ENCODE results near the gene TLE7.

The TLE7 gene

GRCh38 chr16:71443714-71444113 lies 1.9 kb upstream of the TLE7 start:
- no peak for DNase-seq

- no peak for DNase-seq
Measured at GRCh38 chr16:71441348-71442050, 355 bp downstream of the TLE7 start.

DNA sequence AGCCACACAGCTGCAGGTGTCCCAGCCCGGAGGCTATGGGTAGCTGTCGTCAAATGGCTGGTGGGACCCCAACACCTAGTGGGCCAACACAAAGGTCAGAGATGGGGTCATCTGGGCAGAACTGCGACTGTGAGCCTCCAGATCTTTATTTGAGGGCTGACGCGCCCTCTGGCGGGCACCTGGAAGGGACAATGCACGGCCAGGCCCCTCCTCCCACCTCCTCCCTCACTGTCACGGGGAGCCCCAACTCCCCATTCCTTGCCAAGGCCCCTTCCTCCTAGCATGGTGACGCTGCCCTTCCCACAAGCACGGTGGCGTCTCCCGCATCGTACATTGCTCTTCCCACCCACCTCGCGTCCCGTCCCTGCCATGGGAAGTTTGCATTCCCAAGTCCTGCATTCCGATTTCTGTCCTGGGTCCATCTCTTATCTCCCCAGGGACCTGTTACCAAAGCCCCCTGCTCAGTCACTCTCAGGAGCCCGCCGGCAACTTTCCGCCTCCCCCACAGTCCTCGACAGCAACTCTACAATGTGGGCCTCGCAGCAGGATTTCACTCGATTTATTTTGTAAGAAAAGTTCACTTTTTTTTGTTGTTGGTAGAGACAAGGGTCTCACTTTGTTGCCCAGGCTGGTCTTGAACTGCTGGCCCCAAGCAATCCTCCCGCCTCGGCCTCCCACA lies 1.0 kb downstream of the TLE7 start:
- no peak for DNase-seq

DNA sequence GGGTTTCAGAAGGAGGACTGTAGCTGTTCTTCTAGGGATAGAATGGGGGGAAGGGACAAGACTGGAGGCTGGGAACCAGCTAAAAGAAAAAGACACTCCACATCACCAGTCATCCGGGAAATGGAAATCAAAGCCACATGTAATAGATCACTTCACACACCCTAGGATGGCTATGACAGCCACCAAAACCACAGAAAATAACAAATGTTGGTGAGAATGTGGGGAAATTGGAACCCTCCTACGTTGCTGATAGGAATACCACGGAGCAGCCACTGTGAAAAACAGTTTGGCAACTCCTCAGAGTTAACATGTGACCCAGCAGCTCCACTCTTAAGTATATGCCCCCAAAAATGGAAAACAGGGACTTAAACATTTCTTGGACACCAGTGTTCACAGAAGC lies 2.3 kb downstream of the TLE7 start:
- no peak for DNase-seq

DNA sequence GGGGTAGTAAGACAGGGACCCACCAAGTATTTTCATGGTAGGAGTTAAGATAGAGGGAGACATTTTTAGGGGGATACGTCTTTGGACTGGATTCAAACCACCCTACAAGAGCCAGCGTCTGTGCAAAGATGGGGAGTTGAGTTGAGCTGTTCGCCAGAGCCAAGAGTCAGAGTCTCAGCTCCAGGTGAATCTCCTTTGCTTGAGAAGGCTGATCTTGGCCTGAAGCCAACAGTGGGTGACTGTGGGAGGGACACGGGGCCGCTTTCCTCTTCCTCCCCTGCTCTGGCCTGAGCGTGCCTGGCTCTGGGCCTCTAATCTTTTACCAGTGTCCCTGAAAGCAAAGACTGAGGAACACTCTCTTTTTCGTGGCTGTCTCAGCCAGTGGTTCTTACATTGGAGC lies 5.4 kb downstream of the TLE7 start:
- DNase-seq, result no peak

- DNase-seq, result no peak
Measured at GRCh38 chr16:71432906-71433305, 8.9 kb downstream of the TLE7 start.

GRCh38 chr16:71431991-71432390 lies 9.9 kb downstream of the TLE7 start:
- DNase-seq, result no peak

DNA sequence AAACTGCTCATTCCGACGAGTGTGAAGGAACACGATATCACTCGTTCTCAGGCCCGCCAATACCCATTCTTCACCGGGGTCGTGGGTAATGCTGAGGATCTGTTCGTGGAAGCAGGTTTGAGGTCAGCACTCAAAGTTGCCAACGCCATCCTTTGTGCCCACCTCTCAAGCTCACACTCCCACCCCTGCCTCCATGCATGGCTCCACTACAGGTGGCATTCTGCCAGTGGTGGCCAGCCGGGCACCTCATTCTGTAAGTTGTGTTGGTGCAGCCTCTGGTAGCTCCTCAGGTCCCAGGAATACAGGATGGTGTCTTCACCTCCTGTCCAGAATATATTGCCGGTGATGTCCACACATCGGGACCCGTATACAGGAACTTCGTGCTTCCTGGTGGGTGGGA lies 10.7 kb downstream of the TLE7 start:
- no peak for DNase-seq

- DNase-seq, result no peak
Measured at GRCh38 chr16:71430744-71431143, 11.1 kb downstream of the TLE7 start.

DNA sequence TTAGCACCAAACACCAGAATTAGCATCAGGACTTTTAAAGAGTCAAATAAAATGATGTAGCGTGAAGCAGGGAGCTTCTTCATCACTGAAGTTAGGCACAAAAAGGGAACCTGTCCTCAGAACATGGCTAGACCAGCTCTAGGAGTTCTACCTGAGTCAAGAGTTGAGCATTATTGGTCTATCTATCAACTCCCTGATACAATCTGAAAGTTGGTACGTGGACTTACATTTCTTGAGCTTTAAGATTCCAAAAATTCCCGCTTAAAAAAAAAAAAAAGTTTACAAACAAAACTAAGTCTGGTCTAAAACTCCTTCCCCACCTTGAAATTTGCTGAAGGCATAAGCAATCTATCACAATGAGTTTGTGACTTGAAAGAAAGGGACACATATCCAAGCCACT lies 12.3 kb downstream of the TLE7 start:
- DNase-seq, result no peak

- DNase-seq, result no peak
Measured at GRCh38 chr16:71428883-71429282, 13.0 kb downstream of the TLE7 start.

DNA sequence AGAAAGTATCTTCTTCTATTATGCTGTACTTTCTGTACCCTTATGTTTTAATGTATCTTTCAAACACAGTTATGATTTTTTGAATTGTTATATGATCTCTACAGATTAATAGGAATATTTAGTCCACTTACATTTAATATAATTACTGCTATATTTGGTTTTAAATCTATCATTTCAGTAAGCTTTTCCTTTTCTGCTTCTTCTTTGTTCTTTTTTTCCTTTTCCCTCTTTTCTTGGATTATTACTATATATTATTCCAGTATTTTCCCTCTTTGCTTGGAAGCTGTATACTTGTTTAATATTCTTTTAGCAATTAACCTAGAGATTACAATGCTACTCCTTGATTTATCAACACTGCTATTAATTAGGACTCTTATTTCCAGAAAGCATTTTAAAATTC lies 13.5 kb downstream of the TLE7 start:
- no peak for DNase-seq

GRCh38 chr16:71426880-71427615 lies 14.8 kb downstream of the TLE7 start:
- no peak for DNase-seq

- DNase-seq, result no peak
Measured at GRCh38 chr16:71426069-71426879, 15.6 kb downstream of the TLE7 start.

DNA sequence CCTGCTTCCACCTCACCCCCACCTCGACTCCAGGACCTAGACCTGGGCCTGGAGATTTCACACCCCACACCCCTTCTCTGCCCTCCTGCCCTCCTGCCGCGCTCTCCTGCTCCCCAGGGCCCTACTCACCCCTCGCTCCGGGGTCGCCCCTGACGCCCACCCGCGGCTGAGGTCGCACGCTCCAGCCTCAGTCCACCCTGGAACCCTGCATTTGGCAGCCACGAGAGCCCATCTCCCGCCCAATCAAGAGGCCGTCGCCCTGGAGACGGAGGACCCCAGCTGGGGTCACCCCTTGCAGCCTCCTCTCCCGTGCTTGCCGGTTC lies 16.1 kb downstream of the TLE7 start:
- no peak for DNase-seq

- DNase-seq, result no peak
Measured at GRCh38 chr16:71424626-71425025, 17.2 kb downstream of the TLE7 start.

DNA sequence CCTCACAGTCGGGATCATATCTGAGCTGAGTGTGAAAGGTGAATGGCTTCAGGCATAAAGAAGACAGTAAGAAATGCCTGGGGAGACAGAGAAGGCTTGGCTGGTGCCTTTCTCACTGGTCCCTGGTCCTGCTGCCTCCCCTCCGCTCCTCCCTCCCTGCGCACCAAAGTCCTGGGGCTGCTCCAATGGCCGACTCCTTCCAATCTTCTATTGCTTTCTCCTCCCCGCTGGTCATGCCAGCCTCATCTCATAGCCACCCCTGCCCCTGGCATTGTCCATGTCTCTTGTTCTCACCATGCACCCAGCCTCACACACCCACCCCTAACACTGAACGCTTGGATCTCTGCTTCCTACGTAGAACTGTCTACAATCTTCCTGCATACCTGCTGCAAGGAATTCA lies 18.0 kb downstream of the TLE7 start:
- no peak for DNase-seq

DNA sequence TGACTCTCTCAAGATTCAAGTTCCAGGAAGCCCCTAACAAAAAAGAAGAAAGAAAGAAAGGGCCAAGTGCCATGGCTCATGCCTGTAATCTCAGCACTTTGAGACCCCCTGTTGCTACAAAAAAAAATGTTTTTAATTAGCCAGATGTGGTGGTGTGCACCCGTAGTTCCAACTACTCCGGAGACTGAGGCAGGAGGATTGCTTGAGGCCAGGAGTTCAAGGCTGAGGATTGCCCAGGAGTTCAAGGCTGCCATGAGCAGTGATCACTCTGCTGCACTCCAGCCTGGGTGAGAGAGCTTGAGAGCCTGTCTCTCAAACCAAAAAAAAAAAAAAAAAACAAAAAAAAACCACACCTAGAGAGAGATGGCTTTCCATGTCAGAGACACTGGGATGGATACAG lies 18.8 kb downstream of the TLE7 start:
- no peak for DNase-seq

DNA sequence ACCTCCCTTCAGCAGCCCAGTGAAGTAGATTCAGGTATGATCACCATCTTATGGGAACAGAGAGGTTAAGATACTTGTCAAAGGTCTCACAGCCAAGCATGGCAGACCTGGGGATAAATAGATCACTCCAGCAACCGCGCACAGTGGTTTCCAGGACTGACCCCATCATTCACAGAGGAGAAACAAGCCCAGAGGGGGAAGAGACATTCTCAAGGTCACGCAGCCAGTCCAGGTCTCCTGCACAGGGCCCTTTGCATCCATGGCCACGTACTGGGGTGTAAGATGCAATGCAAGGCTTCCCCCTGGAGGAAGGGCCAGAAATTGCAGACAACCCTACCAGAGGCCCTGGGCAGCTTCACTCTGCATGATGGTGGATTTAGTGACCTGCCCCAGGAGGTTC lies 19.9 kb downstream of the TLE7 start:
- DNase-seq, result no peak

DNA sequence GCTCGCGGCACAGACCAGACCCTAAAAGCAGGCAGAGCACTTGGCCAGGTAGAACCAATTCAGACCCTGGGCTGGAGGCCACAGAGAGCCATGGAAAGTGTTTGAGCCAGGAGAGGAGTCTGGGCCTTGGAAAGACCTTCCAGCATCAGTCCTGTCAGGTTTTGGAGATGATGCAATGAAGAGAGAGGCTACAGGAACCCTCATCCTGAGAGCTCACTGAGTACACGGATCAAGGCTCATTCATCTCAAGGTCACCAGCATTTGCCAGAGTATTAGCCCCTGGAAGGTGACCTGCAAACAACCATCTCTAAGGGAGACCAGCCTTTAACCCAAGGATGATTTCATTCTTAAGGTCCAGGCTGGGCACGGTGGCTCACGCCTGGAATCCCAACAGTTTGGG lies 27.8 kb downstream of the TLE7 start:
- DNase-seq, result no peak

- no peak for DNase-seq
Measured at GRCh38 chr16:71413341-71413740, 28.5 kb downstream of the TLE7 start.

GRCh38 chr16:71412270-71413160 lies 29.3 kb downstream of the TLE7 start:
- DNase-seq, result peak; percentile 16

Measured in NCI-H2081 treated with DMSO at 0.1 percent for 48 hours (cell line).